ENCODE results near the gene RUFY3.
A peak's percentile ranks its signal among the peaks of the same experiment; 100 is the strongest.

The RUFY3 gene

DNA sequence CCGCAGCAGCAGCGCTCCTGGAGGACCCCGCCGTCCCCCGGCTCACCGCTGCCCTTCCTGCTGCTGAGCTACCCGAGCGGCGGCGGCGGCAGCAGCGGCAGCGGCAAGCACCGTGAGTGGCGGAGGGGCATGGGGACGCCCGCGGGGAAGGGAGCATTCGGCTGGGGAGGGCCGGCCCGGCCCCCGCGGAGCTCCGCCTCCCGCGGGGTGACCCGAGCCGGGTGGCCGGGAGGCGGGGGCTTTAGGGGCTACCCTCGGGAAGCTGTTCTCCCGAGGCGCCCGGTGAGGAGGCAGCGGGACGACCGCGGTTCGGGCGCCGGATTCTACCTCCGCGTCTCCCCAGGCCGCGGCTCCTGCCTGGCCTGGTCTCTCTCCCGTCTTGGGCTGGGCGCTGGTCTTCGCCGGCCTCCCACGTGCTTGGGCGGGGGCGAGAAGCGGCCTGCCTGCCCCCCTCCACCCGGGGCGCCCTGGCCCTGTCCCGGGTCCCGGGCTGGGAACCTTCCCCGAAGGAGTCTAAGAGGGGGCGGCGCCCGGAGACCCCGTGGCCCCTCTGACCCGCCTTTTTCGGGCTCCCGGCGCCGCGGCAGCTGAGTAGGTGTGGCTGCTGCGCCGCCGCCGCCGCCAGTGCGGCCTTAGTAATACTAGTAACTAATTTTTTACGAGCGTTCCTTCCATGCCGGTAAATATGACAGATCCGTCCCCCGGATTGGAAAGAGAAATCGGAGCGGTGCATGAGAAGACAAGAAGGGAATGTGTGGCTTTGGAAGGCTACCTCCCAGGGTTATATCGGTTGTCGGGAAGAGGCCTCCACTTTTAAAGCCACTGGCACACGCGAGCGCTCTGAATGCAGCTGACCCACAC is 16.4 kb upstream of the RUFY3 start:
- Histone ChIP-seq H2BK120ac (ENCODE audit: low read depth, low read length) (peak overlapping the region; percentile 31), H3K4me1 (ENCODE audit: control insufficient read depth in 2 of 2, insufficient read depth in 1 of 2, low read depth in 1 of 2, low read length in 2 of 2) (peaks cover 9 to 16% of the 10 kb centered on the region in 2 donors), H3K27me3 (ENCODE audit: control insufficient read depth in 3 of 3, insufficient read depth in 3 of 3, low read depth in 1 of 3, low read length in 3 of 3) (no peaks in the 10 kb centered on the region), H3K4me3 (ENCODE audit: low read length in 2 of 2) (peak overlapping the region; percentile 90 to 96), H3K23ac (ENCODE audit: low read depth, low read length, poor library complexity) (peak overlapping the region; percentile 98), H2AK5ac (ENCODE audit: low read depth, low read length) (peak overlapping the region; percentile 70), H3K36me3 (replicated peaks in 1 of 2; ENCODE audit: control insufficient read depth in 2 of 2, insufficient read depth in 2 of 2, low read length in 2 of 2) (peaks cover 0 to 2% of the 10 kb centered on the region in 2 donors), H3K14ac (ENCODE audit: low read length) (no peak overlapping the region), H2BK15ac (ENCODE audit: low read length) (peak overlapping the region; percentile 94), H2BK12ac (ENCODE audit: low read length) (no peak overlapping the region), H3K9me3 (replicated peaks in 1 of 2; ENCODE audit: control insufficient read depth in 2 of 2, insufficient read depth in 1 of 2, low read depth in 1 of 2, low read length in 2 of 2) (no peaks in the 10 kb centered on the region), H3K18ac (ENCODE audit: low read length) (peak overlapping the region; percentile 99), H4K8ac (ENCODE audit: low read depth, low read length) (no peak overlapping the region), H3K27ac (replicated peaks; ENCODE audit: low read length) (peak overlapping the region; percentile 67), H3K79me1 (ENCODE audit: low read depth, low read length) (no peaks in the 10 kb centered on the region), H2AFZ (ENCODE audit: low read length) (peak overlapping the region; percentile 95), H3K4ac (ENCODE audit: low read length) (no peak overlapping the region), H3K9ac (ENCODE audit: low read depth, low read length, poor library complexity) (peak overlapping the region; percentile 93), H3K4me2 (ENCODE audit: insufficient read depth, low read length, poor library complexity, severe bottlenecking) (peak overlapping the region; percentile 66), H4K91ac (ENCODE audit: low read depth, low read length, poor library complexity) (peak overlapping the region; percentile 79), H2BK5ac (ENCODE audit: low read length) (peak overlapping the region; percentile 93)
- DNase-seq (ENCODE audit: low spot score) = peak; percentile 72
- no CpG with 5 or more reads among the region's 86 CpGs for WGBS, 2 donors (ENCODE audit: extremely low coverage in 2 of 2, insufficient read length in 2 of 2, insufficient replicate concordance in 1 of 2)

DNA sequence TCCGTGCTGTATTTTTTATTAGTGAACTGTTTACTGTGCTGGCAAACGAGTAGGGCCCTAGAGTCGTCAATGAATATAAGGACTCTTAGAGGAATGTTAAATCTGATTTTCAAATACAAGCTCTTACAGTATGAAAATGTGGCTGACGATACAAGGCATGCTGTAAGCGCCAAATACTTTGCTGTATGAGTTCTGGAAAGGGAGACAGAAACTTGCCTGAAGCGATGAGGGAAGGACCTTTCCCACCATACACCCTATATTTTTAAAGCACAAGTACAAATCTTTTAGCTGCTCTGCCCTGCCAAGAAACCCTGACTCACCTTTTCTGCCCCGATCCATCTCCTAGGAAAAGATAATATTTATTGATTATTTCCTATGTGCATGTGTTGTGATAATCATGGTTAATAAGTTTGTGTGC is 15.7 kb upstream of the RUFY3 start:
- Histone ChIP-seq H3K27ac (replicated peaks; ENCODE audit: low read length) (no peak overlapping the region), H3K27me3 (ENCODE audit: control insufficient read depth in 3 of 3, insufficient read depth in 3 of 3, low read depth in 1 of 3, low read length in 3 of 3) (no peaks in the 10 kb centered on the region), H2AK5ac (ENCODE audit: low read depth, low read length) (no peak overlapping the region), H4K8ac (ENCODE audit: low read depth, low read length) (no peak overlapping the region), H3K4me2 (ENCODE audit: insufficient read depth, low read length, poor library complexity, severe bottlenecking) (peak overlapping the region; percentile 66), H3K4me1 (ENCODE audit: control insufficient read depth in 2 of 2, insufficient read depth in 1 of 2, low read depth in 1 of 2, low read length in 2 of 2) (peaks cover 9 to 16% of the 10 kb centered on the region in 2 donors), H2BK15ac (ENCODE audit: low read length) (no peak overlapping the region), H2AFZ (ENCODE audit: low read length) (peak overlapping the region; percentile 95), H3K23ac (ENCODE audit: low read depth, low read length, poor library complexity) (no peak overlapping the region), H4K91ac (ENCODE audit: low read depth, low read length, poor library complexity) (no peak overlapping the region), H3K9ac (ENCODE audit: low read depth, low read length, poor library complexity) (no peak overlapping the region), H2BK120ac (ENCODE audit: low read depth, low read length) (no peak overlapping the region), H3K4me3 (ENCODE audit: low read length in 2 of 2) (peak overlapping the region; percentile 90 to 96), H2BK5ac (ENCODE audit: low read length) (no peak overlapping the region), H3K18ac (ENCODE audit: low read length) (no peak overlapping the region), H3K14ac (ENCODE audit: low read length) (no peak overlapping the region), H3K4ac (ENCODE audit: low read length) (no peak overlapping the region), H3K79me1 (ENCODE audit: low read depth, low read length) (no peaks in the 10 kb centered on the region), H2BK12ac (ENCODE audit: low read length) (no peak overlapping the region), H3K36me3 (replicated peaks in 1 of 2; ENCODE audit: control insufficient read depth in 2 of 2, insufficient read depth in 2 of 2, low read length in 2 of 2) (peaks cover 0 to 2% of the 10 kb centered on the region in 2 donors), H3K9me3 (replicated peaks in 1 of 2; ENCODE audit: control insufficient read depth in 2 of 2, insufficient read depth in 1 of 2, low read depth in 1 of 2, low read length in 2 of 2) (no peaks in the 10 kb centered on the region)
- no CpG with 5 or more reads among the region's 7 CpGs for WGBS, 2 donors (ENCODE audit: extremely low coverage in 2 of 2, insufficient read length in 2 of 2, insufficient replicate concordance in 1 of 2)
- no peak for DNase-seq (ENCODE audit: low spot score)

DNA sequence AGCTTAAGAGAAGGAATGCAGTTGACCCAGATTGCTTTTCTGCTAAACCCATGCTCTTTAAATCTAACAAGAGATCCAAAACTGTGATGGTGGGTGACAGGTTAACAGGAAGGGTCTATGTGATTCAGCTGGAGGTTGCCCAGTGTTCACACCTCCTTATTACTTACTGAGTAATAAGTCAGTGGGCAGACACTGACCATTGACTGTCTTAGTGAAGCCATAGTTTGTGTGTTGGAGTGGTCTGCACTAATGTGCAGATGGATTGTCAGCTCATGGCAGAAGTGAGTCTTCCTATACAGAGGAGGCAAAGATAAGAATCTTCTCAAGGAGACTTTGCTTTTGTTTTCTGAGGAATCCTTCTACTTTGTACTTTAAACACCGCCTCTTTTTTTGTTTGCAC is 15.2 kb upstream of the RUFY3 start:
- no peak overlapping the region for H2BK5ac ChIP-seq (ENCODE audit: low read length)
- H3K9ac ChIP-seq (ENCODE audit: low read depth, low read length, poor library complexity) = no peak overlapping the region
- H2BK15ac ChIP-seq (ENCODE audit: low read length) = no peak overlapping the region
- no peak overlapping the region for H2BK120ac ChIP-seq (ENCODE audit: low read depth, low read length)
- H3K14ac ChIP-seq (ENCODE audit: low read length) = no peak overlapping the region
- H3K23ac ChIP-seq (ENCODE audit: low read depth, low read length, poor library complexity) = no peak overlapping the region
- H3K4me3 ChIP-seq (ENCODE audit: low read length in 2 of 2) = peak overlapping the region in 1 of 2 donors; percentile 90
- no peak overlapping the region for H3K18ac ChIP-seq (ENCODE audit: low read length)
- no peak overlapping the region for H2AFZ ChIP-seq (ENCODE audit: low read length)
- H4K8ac ChIP-seq (ENCODE audit: low read depth, low read length) = no peak overlapping the region
- no peak overlapping the region for H3K4me2 ChIP-seq (ENCODE audit: insufficient read depth, low read length, poor library complexity, severe bottlenecking)
- H3K4me1 ChIP-seq (ENCODE audit: control insufficient read depth in 2 of 2, insufficient read depth in 1 of 2, low read depth in 1 of 2, low read length in 2 of 2) = peaks cover 9 to 18% of the 10 kb centered on the region in 2 donors
- no peaks in the 10 kb centered on the region for H3K79me1 ChIP-seq (ENCODE audit: low read depth, low read length)
- H3K36me3 ChIP-seq (replicated peaks in 1 of 2; ENCODE audit: control insufficient read depth in 2 of 2, insufficient read depth in 2 of 2, low read length in 2 of 2) = peaks cover 0 to 2% of the 10 kb centered on the region in 2 donors
- WGBS, 2 donors (ENCODE audit: extremely low coverage in 2 of 2, insufficient read length in 2 of 2, insufficient replicate concordance in 1 of 2) = no CpG with 5 or more reads among the region's 1 CpG
- no peaks in the 10 kb centered on the region for H3K9me3 ChIP-seq (replicated peaks in 1 of 2; ENCODE audit: control insufficient read depth in 2 of 2, insufficient read depth in 1 of 2, low read depth in 1 of 2, low read length in 2 of 2)
- H4K91ac ChIP-seq (ENCODE audit: low read depth, low read length, poor library complexity) = no peak overlapping the region
- no peak overlapping the region for H2BK12ac ChIP-seq (ENCODE audit: low read length)
- DNase-seq (ENCODE audit: low spot score) = no peak
- no peak overlapping the region for H3K4ac ChIP-seq (ENCODE audit: low read length)
- no peak overlapping the region for H3K27ac ChIP-seq (replicated peaks; ENCODE audit: low read length)
- H3K27me3 ChIP-seq (ENCODE audit: control insufficient read depth in 3 of 3, insufficient read depth in 3 of 3, low read depth in 1 of 3, low read length in 3 of 3) = no peaks in the 10 kb centered on the region
- H2AK5ac ChIP-seq (ENCODE audit: low read depth, low read length) = no peak overlapping the region

DNA sequence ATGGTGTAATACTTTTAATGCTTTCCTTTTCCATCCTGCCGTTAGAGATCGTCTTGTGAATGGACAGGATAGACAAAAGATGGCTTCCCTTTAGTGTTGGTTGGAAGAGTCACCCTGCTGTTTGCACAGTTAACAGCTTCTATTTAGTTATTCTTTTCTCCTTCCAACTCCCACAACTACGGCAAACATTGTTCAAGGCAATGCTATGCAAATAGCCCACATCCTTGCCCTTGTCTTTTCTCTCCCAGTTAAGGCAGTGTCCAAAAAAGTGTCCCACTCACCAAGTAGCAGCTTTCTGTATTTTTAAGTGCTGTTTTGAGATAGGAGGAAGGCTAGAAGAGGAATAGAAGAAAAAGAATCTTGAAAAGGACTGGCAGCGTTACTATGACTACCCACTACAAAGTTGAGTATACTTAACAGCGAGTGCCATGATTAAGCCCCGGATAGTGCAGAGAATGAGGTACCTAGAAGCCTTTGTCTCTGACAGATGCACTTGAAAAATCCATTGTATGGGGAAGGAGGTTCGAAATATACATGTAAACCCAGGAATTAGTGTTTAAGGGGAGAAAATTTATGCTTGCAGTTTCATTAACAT is 12.1 kb upstream of the RUFY3 start:
- Histone ChIP-seq H4K91ac (ENCODE audit: low read depth, low read length, poor library complexity) (no peak overlapping the region), H3K23ac (ENCODE audit: low read depth, low read length, poor library complexity) (no peak overlapping the region), H2AK5ac (ENCODE audit: low read depth, low read length) (no peak overlapping the region), H2BK15ac (ENCODE audit: low read length) (no peak overlapping the region), H3K36me3 (replicated peaks in 1 of 2; ENCODE audit: control insufficient read depth in 2 of 2, insufficient read depth in 2 of 2, low read length in 2 of 2) (peaks cover 0 to 2% of the 10 kb centered on the region in 2 donors), H4K8ac (ENCODE audit: low read depth, low read length) (no peak overlapping the region), H2AFZ (ENCODE audit: low read length) (peak overlapping the region; percentile 75), H3K79me1 (ENCODE audit: low read depth, low read length) (no peaks in the 10 kb centered on the region), H3K4me1 (ENCODE audit: control insufficient read depth in 2 of 2, insufficient read depth in 1 of 2, low read depth in 1 of 2, low read length in 2 of 2) (peaks cover 11 to 19% of the 10 kb centered on the region in 2 donors), H3K27me3 (ENCODE audit: control insufficient read depth in 3 of 3, insufficient read depth in 3 of 3, low read depth in 1 of 3, low read length in 3 of 3) (no peaks in the 10 kb centered on the region), H3K9me3 (replicated peaks in 1 of 2; ENCODE audit: control insufficient read depth in 2 of 2, insufficient read depth in 1 of 2, low read depth in 1 of 2, low read length in 2 of 2) (no peaks in the 10 kb centered on the region), H2BK5ac (ENCODE audit: low read length) (no peak overlapping the region), H2BK12ac (ENCODE audit: low read length) (no peak overlapping the region), H3K4me3 (ENCODE audit: low read length in 2 of 2) (peak overlapping the region in 1 of 2 donors; percentile 41), H3K27ac (replicated peaks; ENCODE audit: low read length) (peak overlapping the region; percentile 81), H3K9ac (ENCODE audit: low read depth, low read length, poor library complexity) (no peak overlapping the region), H3K14ac (ENCODE audit: low read length) (no peak overlapping the region), H3K18ac (ENCODE audit: low read length) (no peak overlapping the region), H3K4me2 (ENCODE audit: insufficient read depth, low read length, poor library complexity, severe bottlenecking) (peak overlapping the region; percentile 30), H3K4ac (ENCODE audit: low read length) (no peak overlapping the region), H2BK120ac (ENCODE audit: low read depth, low read length) (no peak overlapping the region)
- WGBS, 2 donors (ENCODE audit: extremely low coverage in 2 of 2, insufficient read length in 2 of 2, insufficient replicate concordance in 1 of 2) = no CpG with 5 or more reads among the region's 7 CpGs
- DNase-seq (ENCODE audit: low spot score) = peak; percentile 35

Data from neuronal stem cell (in vitro differentiated cells).